ENCODE data around the gene MACROD2.

DNA sequence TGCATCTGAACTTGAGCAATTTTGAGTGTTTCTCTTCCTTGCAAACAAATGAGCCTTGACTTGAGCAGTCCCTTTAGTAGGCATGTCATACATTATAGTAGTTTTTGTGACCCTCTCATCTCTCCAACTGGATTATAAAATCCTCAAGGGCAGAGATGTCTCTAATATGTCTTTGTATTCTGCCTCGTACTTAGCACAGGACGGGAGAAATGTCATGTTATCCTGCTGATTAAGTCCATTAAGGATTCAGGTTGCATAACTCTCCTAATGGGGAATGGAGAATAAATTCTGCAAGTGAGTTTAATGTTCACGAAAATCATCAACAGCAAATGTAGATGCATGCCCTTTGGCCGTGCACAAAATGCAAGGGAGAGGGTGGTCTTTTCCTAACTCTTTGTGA is 1635.0 kb downstream of the MACROD2 start:
- no peak for TF ChIP-seq ZNF274 (IDR thresholded peaks at IDR 0.05; ENCODE audit: low read depth, low read length)
- no peak for TF ChIP-seq YY1 (IDR thresholded peaks at IDR 0.05; ENCODE audit: insufficient read depth, insufficient read length)
